Measurements from ENCODE around the gene CRTC1. TPM values are rescaled to one million over a fixed set of nuclear protein-coding genes. Genes with fewer than 3 reads are reported as not detected.

The CRTC1 gene
- total RNA-seq, 1 donor: 4.3 TPM

GRCh38 chr19:18776288-18776594, 92.8 kb downstream of the CRTC1 start:
- Histone ChIP-seq H3K4me3 (ENCODE audit: low read length) (no peak overlapping the region), H3K9me3 (ENCODE audit: low read depth, low read length) (no peaks in the 10 kb centered on the region), H3K4me1 (ENCODE audit: insufficient read depth, low read length) (no peaks in the 10 kb centered on the region), H3K27me3 (ENCODE audit: insufficient read depth, low read length) (no peaks in the 10 kb centered on the region)

- Histone ChIP-seq H3K4me1 (ENCODE audit: insufficient read depth, low read length) (no peaks in the 10 kb centered on the region), H3K9me3 (ENCODE audit: low read depth, low read length) (no peaks in the 10 kb centered on the region), H3K4me3 (ENCODE audit: low read length) (no peak overlapping the region), H3K27me3 (ENCODE audit: insufficient read depth, low read length) (no peaks in the 10 kb centered on the region)
Measured at GRCh38 chr19:18776736-18777135, 93.3 kb downstream of the CRTC1 start.

- no peak overlapping the region for H3K4me3 ChIP-seq (ENCODE audit: low read length)
- H3K4me1 ChIP-seq (ENCODE audit: insufficient read depth, low read length): peaks cover 5% of the 10 kb centered on the region
- no peaks in the 10 kb centered on the region for H3K27me3 ChIP-seq (ENCODE audit: insufficient read depth, low read length)
- no peaks in the 10 kb centered on the region for H3K9me3 ChIP-seq (ENCODE audit: low read depth, low read length)
Measured at GRCh38 chr19:18777301-18778075, 94.0 kb downstream of the CRTC1 start.

GRCh38 chr19:18778076-18778389, 94.6 kb downstream of the CRTC1 start:
- H3K4me3 ChIP-seq (ENCODE audit: low read length): no peak overlapping the region
- H3K4me1 ChIP-seq (ENCODE audit: insufficient read depth, low read length): peaks cover 5% of the 10 kb centered on the region
- no peaks in the 10 kb centered on the region for H3K27me3 ChIP-seq (ENCODE audit: insufficient read depth, low read length)
- H3K9me3 ChIP-seq (ENCODE audit: low read depth, low read length): no peaks in the 10 kb centered on the region

- Histone ChIP-seq H3K4me1 (ENCODE audit: insufficient read depth, low read length) (peaks cover 5% of the 10 kb centered on the region), H3K4me3 (ENCODE audit: low read length) (no peak overlapping the region), H3K9me3 (ENCODE audit: low read depth, low read length) (no peaks in the 10 kb centered on the region), H3K27me3 (ENCODE audit: insufficient read depth, low read length) (no peaks in the 10 kb centered on the region)
Measured at GRCh38 chr19:18778826-18779495, 95.5 kb downstream of the CRTC1 start.

- Histone ChIP-seq H3K9me3 (ENCODE audit: low read depth, low read length) (no peaks in the 10 kb centered on the region), H3K27me3 (ENCODE audit: insufficient read depth, low read length) (no peaks in the 10 kb centered on the region), H3K4me1 (ENCODE audit: insufficient read depth, low read length) (peaks cover 5% of the 10 kb centered on the region), H3K4me3 (ENCODE audit: low read length) (no peak overlapping the region)
Measured at GRCh38 chr19:18780081-18780480, 96.6 kb downstream of the CRTC1 start.

- H3K9me3 ChIP-seq (ENCODE audit: low read depth, low read length): no peaks in the 10 kb centered on the region
- H3K4me1 ChIP-seq (ENCODE audit: insufficient read depth, low read length): peaks cover 8% of the 10 kb centered on the region
- no peak overlapping the region for H3K4me3 ChIP-seq (ENCODE audit: low read length)
- no peaks in the 10 kb centered on the region for H3K27me3 ChIP-seq (ENCODE audit: insufficient read depth, low read length)
Measured at GRCh38 chr19:18780631-18781030, 97.2 kb downstream of the CRTC1 start.

- Histone ChIP-seq H3K4me3 (ENCODE audit: low read length) (no peak overlapping the region), H3K4me1 (ENCODE audit: insufficient read depth, low read length) (peaks cover 8% of the 10 kb centered on the region), H3K27me3 (ENCODE audit: insufficient read depth, low read length) (peaks cover 2% of the 10 kb centered on the region), H3K9me3 (ENCODE audit: low read depth, low read length) (no peaks in the 10 kb centered on the region)
Measured at GRCh38 chr19:18781047-18781600, 97.6 kb downstream of the CRTC1 start.

- Histone ChIP-seq H3K9me3 (ENCODE audit: low read depth, low read length) (no peaks in the 10 kb centered on the region), H3K27me3 (ENCODE audit: insufficient read depth, low read length) (peaks cover 10% of the 10 kb centered on the region), H3K4me3 (ENCODE audit: low read length) (no peak overlapping the region), H3K4me1 (ENCODE audit: insufficient read depth, low read length) (peaks cover 8% of the 10 kb centered on the region)
Measured at GRCh38 chr19:18781885-18782527, 98.5 kb downstream of the CRTC1 start.

GRCh38 chr19:18782559-18783225, 99.2 kb downstream of the CRTC1 start:
- Histone ChIP-seq H3K4me1 (ENCODE audit: insufficient read depth, low read length) (peaks cover 14% of the 10 kb centered on the region), H3K9me3 (ENCODE audit: low read depth, low read length) (no peaks in the 10 kb centered on the region), H3K4me3 (ENCODE audit: low read length) (no peak overlapping the region), H3K27me3 (ENCODE audit: insufficient read depth, low read length) (peaks cover 17% of the 10 kb centered on the region)

- Histone ChIP-seq H3K9me3 (ENCODE audit: low read depth, low read length) (no peaks in the 10 kb centered on the region), H3K4me1 (ENCODE audit: insufficient read depth, low read length) (peaks cover 27% of the 10 kb centered on the region), H3K4me3 (ENCODE audit: low read length) (no peak overlapping the region), H3K27me3 (ENCODE audit: insufficient read depth, low read length) (peaks cover 30% of the 10 kb centered on the region)
Measured at GRCh38 chr19:18783958-18784785, 100.7 kb downstream of the CRTC1 start.

- H3K9me3 ChIP-seq (ENCODE audit: low read depth, low read length): no peaks in the 10 kb centered on the region
- peaks cover 33% of the 10 kb centered on the region for H3K4me1 ChIP-seq (ENCODE audit: insufficient read depth, low read length)
- H3K4me3 ChIP-seq (ENCODE audit: low read length): no peak overlapping the region
- peaks cover 31% of the 10 kb centered on the region for H3K27me3 ChIP-seq (ENCODE audit: insufficient read depth, low read length)
Measured at GRCh38 chr19:18784786-18785120, 101.3 kb downstream of the CRTC1 start.

GRCh38 chr19:18785179-18786124, 102.0 kb downstream of the CRTC1 start:
- H3K4me3 ChIP-seq (ENCODE audit: low read length): no peak overlapping the region
- H3K9me3 ChIP-seq (ENCODE audit: low read depth, low read length): no peaks in the 10 kb centered on the region
- H3K27me3 ChIP-seq (ENCODE audit: insufficient read depth, low read length): peaks cover 35% of the 10 kb centered on the region
- H3K4me1 ChIP-seq (ENCODE audit: insufficient read depth, low read length): peaks cover 38% of the 10 kb centered on the region
